A673 (cell line): Measurements from ENCODE around the gene TSPAN15.

Experiments
- EZH2 ChIP-seq: fragments of 200-600 bp; sonication (generic); IDR thresholded peaks from 2 replicates; pipeline ENCODE4 v1.6.1; 2017; ENCODE audit warnings: borderline replicate concordance, low read depth, mild to moderate bottlenecking, mixed read lengths, antibody characterized with exemption, low read length; ENCODE audit not compliant: poor library complexity, severe bottlenecking
- TF ChIP-seq, protein P1 (sequence below): fragments of 300-800, 200-600 bp; sonication (generic); conservative IDR thresholded peaks from 2 replicates; pipeline ENCODE4 v1.5.1; 2017; ENCODE audit warnings: low read depth, mild to moderate bottlenecking, antibody characterized with exemption, low read length, moderate library complexity, mixed read lengths

DNA sequence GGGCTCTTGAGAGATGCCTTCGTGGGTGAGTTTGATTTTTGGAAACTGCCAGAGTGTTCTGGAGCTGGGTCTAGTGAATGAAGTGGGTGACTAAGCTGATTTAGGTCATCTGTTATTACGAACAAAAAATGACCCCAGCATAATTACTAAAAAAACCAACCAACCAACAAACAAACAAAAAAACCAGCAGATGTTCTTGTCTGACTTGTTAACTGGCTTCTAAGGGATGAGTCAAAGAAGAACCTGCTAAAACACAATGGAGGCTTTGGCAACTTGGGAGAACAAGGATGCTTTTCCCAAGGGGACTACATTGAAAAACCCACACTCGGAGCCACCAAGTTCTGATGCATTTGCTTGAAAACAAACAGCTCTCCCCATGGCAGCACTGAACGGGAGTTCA is 46.0 kb upstream of the TSPAN15 start:
- TF ChIP-seq, protein P1, sequence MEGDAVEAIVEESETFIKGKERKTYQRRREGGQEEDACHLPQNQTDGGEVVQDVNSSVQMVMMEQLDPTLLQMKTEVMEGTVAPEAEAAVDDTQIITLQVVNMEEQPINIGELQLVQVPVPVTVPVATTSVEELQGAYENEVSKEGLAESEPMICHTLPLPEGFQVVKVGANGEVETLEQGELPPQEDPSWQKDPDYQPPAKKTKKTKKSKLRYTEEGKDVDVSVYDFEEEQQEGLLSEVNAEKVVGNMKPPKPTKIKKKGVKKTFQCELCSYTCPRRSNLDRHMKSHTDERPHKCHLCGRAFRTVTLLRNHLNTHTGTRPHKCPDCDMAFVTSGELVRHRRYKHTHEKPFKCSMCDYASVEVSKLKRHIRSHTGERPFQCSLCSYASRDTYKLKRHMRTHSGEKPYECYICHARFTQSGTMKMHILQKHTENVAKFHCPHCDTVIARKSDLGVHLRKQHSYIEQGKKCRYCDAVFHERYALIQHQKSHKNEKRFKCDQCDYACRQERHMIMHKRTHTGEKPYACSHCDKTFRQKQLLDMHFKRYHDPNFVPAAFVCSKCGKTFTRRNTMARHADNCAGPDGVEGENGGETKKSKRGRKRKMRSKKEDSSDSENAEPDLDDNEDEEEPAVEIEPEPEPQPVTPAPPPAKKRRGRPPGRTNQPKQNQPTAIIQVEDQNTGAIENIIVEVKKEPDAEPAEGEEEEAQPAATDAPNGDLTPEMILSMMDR = no peak
- no peak for TF ChIP-seq EZH2
